Caco-2 (cell line): Measurements from ENCODE around the gene LRMDA. TPM values are rescaled to one million over a fixed set of nuclear protein-coding genes. Genes with fewer than 3 reads are reported as not detected.

Experiments used
- BruUV-seq: library from RNA; stranded (reverse); fragments of 400-500 nt; replicated peaks from 2 replicates; lab custom pipeline; 2021; lab: Mats Ljungman, UMichigan
- CTCF ChIA-PET: fragments of 300-600 bp; sonication (Branson Sonifier 250); formaldehyde crosslinking; loops from one replicate; lab custom pipeline; 2022; ENCODE audit warnings: antibody characterized with exemption; lab: Charles Lee
- POLR2A ChIA-PET: fragments of 300-600 bp; sonication (Branson Sonifier 250); formaldehyde crosslinking; loops from one replicate; lab custom pipeline; 2022; ENCODE audit warnings: antibody characterized with exemption; lab: Charles Lee
- DNase-seq, 2 experiments: peaks; one replicate each; pipeline versions ENCODE4 v3.0.0 to v3.0.0-alpha.2; 2020 to 2022
- H3K27me3 ChIP-seq: replicated peaks from 2 replicates; pipeline ENCODE4 v1.6.0; 2011; ENCODE audit warnings: low read length; ENCODE audit not compliant: control insufficient read depth, insufficient read depth
- H3K36me3 ChIP-seq: 2 replicates; pipeline ENCODE4 v1.5.1; 2011; ENCODE audit warnings: low read length; ENCODE audit not compliant: control insufficient read depth, insufficient read depth
- H3K4me1 ChIP-seq: fragments of 250-450 bp; sonication (Bioruptor Pico); 2 replicates; pipeline ENCODE4 v1.5.1; 2020; ENCODE audit warnings: mild to moderate bottlenecking
- H3K4me3 ChIP-seq: 2 replicates; pipeline ENCODE4 v1.5.1; 2011; ENCODE audit warnings: low read depth, mild to moderate bottlenecking, control low read depth, low read length
- H3K9me3 ChIP-seq: fragments of 250-450 bp; sonication (Bioruptor Pico); 2 replicates; pipeline ENCODE4 v1.5.1; 2020; ENCODE audit warnings: mild to moderate bottlenecking, moderate library complexity
- H3K27ac Mint-ChIP-seq: one replicate; pipeline ENCODE4 v1.8.0; 2022; ENCODE audit warnings: mixed read lengths; ENCODE audit not compliant: unreplicated experiment
- H3K27me3 Mint-ChIP-seq: one replicate; pipeline ENCODE4 v1.8.0; 2022; ENCODE audit warnings: mixed read lengths; ENCODE audit not compliant: insufficient read depth, unreplicated experiment
- H3K36me3 Mint-ChIP-seq: one replicate; pipeline ENCODE4 v1.8.0; 2022; ENCODE audit warnings: mild to moderate bottlenecking, mixed read lengths; ENCODE audit not compliant: insufficient read depth, unreplicated experiment
- H3K4me1 Mint-ChIP-seq: one replicate; pipeline ENCODE4 v1.8.0; 2022; ENCODE audit warnings: low read depth, mixed read lengths; ENCODE audit not compliant: unreplicated experiment
- H3K4me3 Mint-ChIP-seq: one replicate; pipeline ENCODE4 v1.8.0; 2022; ENCODE audit warnings: mild to moderate bottlenecking, moderate library complexity, mixed read lengths; ENCODE audit not compliant: unreplicated experiment
- H3K9me3 Mint-ChIP-seq: one replicate; pipeline ENCODE4 v1.8.0; 2022; ENCODE audit warnings: mixed read lengths; ENCODE audit not compliant: unreplicated experiment
- intact Hi-C: fragments of 100-400 bp; cut with micrococcal nuclease; formaldehyde crosslinking; loops from one replicate; pipeline ENCODE4 v1.10.0; 2022; ENCODE audit not compliant: unreplicated experiment
- total RNA-seq: library from RNA; stranded (reverse); gene quantifications from 2 replicates; pipeline ENCODE4 v1.2.3, GENCODE V29; 2022
- TF ChIP-seq, protein P1 (sequence below), 2 experiments: fragments of 200-600 bp in 1 of 2; IDR thresholded peaks; 1 replicate in 1 of 2; 2 replicates in 1 of 2; pipeline versions ENCODE4 v1.5.1 to v1.8.0; 2011 to 2022; ENCODE audit warnings: antibody characterized with exemption in 1 of 2, control low read depth in 1 of 2, inconsistent platforms in 1 of 2, low read depth in 1 of 2, low read length in 1 of 2, mild to moderate bottlenecking in 1 of 2, moderate library complexity in 1 of 2; ENCODE audit not compliant: insufficient read depth in 1 of 2, severe bottlenecking in 1 of 2, unreplicated experiment in 1 of 2

The LRMDA gene
- total RNA-seq, 1 experiment from 2014 or later, result 18.5 TPM

DNA sequence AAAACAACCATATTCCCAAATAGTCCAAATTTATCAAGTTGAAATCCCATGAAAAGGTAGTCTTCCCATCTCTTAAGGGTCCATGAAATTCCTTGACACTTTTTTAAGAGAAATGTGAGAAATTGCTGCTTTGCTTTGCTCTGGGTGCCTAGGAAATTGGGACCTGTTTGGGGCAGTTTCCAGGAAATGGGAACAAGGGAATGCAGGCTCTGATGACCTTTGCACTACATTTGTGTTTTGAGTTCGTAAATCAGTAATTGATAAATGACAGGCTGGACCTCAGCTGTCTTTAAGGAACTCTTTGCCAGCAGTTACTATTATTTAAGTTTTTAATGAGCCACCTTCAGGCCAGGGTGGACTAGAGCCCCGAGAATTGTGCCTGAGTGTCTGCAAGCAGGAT, 203.5 kb downstream of the LRMDA start:
- intact Hi-C loops, result no loop called here
- Mint-ChIP-seq H3K9me3 (no peaks in the 10 kb centered on the region), H3K36me3 (no peaks in the 10 kb centered on the region), H3K4me3 (no peak overlapping the region), H3K4me1 (peaks cover 22% of the 10 kb centered on the region), H3K27me3 (no peaks in the 10 kb centered on the region), H3K27ac (no peak overlapping the region)
- Histone ChIP-seq H3K36me3 (no peaks in the 10 kb centered on the region), H3K27me3 (no peaks in the 10 kb centered on the region), H3K4me1 (peaks cover 18% of the 10 kb centered on the region), H3K9me3 (no peaks in the 10 kb centered on the region), H3K4me3 (no peak overlapping the region)
- ChIA-PET CTCF (no interaction called here), POLR2A (no interaction called here)
- TF ChIP-seq, protein P1, sequence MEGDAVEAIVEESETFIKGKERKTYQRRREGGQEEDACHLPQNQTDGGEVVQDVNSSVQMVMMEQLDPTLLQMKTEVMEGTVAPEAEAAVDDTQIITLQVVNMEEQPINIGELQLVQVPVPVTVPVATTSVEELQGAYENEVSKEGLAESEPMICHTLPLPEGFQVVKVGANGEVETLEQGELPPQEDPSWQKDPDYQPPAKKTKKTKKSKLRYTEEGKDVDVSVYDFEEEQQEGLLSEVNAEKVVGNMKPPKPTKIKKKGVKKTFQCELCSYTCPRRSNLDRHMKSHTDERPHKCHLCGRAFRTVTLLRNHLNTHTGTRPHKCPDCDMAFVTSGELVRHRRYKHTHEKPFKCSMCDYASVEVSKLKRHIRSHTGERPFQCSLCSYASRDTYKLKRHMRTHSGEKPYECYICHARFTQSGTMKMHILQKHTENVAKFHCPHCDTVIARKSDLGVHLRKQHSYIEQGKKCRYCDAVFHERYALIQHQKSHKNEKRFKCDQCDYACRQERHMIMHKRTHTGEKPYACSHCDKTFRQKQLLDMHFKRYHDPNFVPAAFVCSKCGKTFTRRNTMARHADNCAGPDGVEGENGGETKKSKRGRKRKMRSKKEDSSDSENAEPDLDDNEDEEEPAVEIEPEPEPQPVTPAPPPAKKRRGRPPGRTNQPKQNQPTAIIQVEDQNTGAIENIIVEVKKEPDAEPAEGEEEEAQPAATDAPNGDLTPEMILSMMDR (IDR thresholded peaks at IDR 0.05; ENCODE audit: insufficient read depth in 1 of 2, low read depth in 1 of 2, low read length in 1 of 2, severe bottlenecking in 1 of 2, unreplicated experiment in 1 of 2), result no peak
- no TSS peak for BruUV-seq
- no peak for DNase-seq

DNA sequence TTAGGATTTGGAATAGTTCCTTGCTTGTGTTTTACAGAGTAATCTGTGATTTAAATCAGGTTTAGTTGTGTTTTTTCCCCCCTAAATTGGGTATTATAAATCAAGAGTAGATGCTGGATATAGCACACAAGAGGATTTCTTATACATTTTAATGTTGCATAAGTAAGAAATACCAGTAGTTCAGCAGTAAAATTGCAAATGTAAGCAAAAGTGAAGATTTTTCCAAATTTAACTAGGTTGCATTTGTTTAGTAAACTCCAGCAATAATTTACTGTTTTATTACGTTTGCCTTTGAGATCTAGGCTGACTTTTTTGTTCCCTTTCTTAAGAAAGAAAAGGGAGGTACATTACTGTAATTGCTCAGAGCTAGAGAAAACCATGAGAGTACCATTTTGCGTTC, 207.3 kb downstream of the LRMDA start:
- Mint-ChIP-seq H3K4me1 (peaks cover 7% of the 10 kb centered on the region), H3K36me3 (peaks cover 4% of the 10 kb centered on the region), H3K27me3 (no peaks in the 10 kb centered on the region), H3K27ac (no peak overlapping the region), H3K4me3 (no peak overlapping the region), H3K9me3 (no peaks in the 10 kb centered on the region)
- ChIA-PET POLR2A (no interaction called here), CTCF (no interaction called here)
- Histone ChIP-seq H3K9me3 (no peaks in the 10 kb centered on the region), H3K4me1 (peaks cover 9% of the 10 kb centered on the region), H3K4me3 (no peak overlapping the region), H3K27me3 (no peaks in the 10 kb centered on the region), H3K36me3 (no peaks in the 10 kb centered on the region)
- no peak for DNase-seq
- intact Hi-C loops, result no loop called here
- TF ChIP-seq, protein P1 (IDR thresholded peaks at IDR 0.05; ENCODE audit: insufficient read depth in 1 of 2, low read depth in 1 of 2, low read length in 1 of 2, severe bottlenecking in 1 of 2, unreplicated experiment in 1 of 2), result no peak
- no TSS peak for BruUV-seq

DNA sequence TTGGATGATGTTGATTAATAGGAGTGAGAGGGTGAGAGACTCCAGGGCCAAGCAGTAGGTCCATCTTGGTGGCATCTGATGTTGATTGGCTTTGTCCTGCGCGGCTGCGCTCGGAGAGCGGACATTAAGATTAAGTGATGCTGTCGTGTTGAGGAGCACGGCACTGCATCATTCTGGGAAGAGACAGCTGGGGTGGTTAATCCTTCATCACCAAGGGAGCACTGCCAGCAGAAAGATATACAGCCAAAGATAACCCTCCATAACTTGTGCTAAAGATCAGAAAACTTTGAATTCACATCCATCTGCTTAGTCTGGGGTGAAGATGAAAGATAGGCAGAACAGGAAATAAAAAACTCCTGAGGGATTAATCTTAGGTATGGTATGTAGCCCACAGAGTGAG, 208.3 kb downstream of the LRMDA start:
- ChIA-PET CTCF (no interaction called here), POLR2A (no interaction called here)
- H3K27me3 Mint-ChIP-seq, result no peaks in the 10 kb centered on the region
- peaks cover 6% of the 10 kb centered on the region for H3K4me1 ChIP-seq
- no TSS peak for BruUV-seq
- H3K36me3 Mint-ChIP-seq, result peaks cover 4% of the 10 kb centered on the region
- H3K9me3 Mint-ChIP-seq, result no peaks in the 10 kb centered on the region
- peaks cover under 1% of the 10 kb centered on the region for H3K4me1 Mint-ChIP-seq
- DNase-seq, result no peak
- H3K27me3 ChIP-seq, result no peaks in the 10 kb centered on the region
- H3K9me3 ChIP-seq, result no peaks in the 10 kb centered on the region
- H3K4me3 ChIP-seq, result no peak overlapping the region
- intact Hi-C loops, result no loop called here
- TF ChIP-seq, protein P1 (IDR thresholded peaks at IDR 0.05; ENCODE audit: insufficient read depth in 1 of 2, low read depth in 1 of 2, low read length in 1 of 2, severe bottlenecking in 1 of 2, unreplicated experiment in 1 of 2), result no peak
- H3K36me3 ChIP-seq, result no peaks in the 10 kb centered on the region
- H3K27ac Mint-ChIP-seq, result no peak overlapping the region
- no peak overlapping the region for H3K4me3 Mint-ChIP-seq
